SK-N-SH (cell line): ENCODE data around the gene NSG2. TPM values are rescaled to one million over a fixed set of nuclear protein-coding genes. Genes with fewer than 3 reads are reported as not detected.

Experiments
- CHD2 ChIP-seq: fragments of 150-350 bp; IDR thresholded peaks from 2 replicates; pipeline ENCODE4 v1.6.1; 2018; ENCODE audit warnings: low read length; ENCODE audit not compliant: partially characterized antibody
- EZH2phosphoT487 ChIP-seq: fragments of 200-600 bp; sonication (generic); IDR thresholded peaks from 2 replicates; pipeline ENCODE4 v1.6.1; 2017; ENCODE audit warnings: low read depth, mixed run types, mild to moderate bottlenecking, antibody characterized with exemption, moderate library complexity, borderline replicate concordance
- FOXJ3 ChIP-seq: sonication (generic); formaldehyde crosslinking; IDR thresholded peaks from 2 replicates; pipeline ENCODE4 v1.5.1; 2020; ENCODE audit warnings: mild to moderate bottlenecking, missing genetic modification reagents
- FOXM1 ChIP-seq: IDR thresholded peaks from 2 replicates; pipeline ENCODE4 v1.4.0; 2012; ENCODE audit warnings: low read depth, mild to moderate bottlenecking
- GATA2 ChIP-seq: sonication (generic); formaldehyde crosslinking; IDR thresholded peaks from 2 replicates; pipeline ENCODE4 v1.5.0; 2020; ENCODE audit warnings: mild to moderate bottlenecking, missing genetic modification reagents
- MAX ChIP-seq: IDR thresholded peaks from 2 replicates; pipeline ENCODE4 v1.4.0; 2012; ENCODE audit warnings: low read depth
- MEF2A ChIP-seq: IDR thresholded peaks from 2 replicates; pipeline ENCODE4 v1.4.0; 2012; ENCODE audit warnings: low read depth, borderline replicate concordance
- RAD21 ChIP-seq: IDR thresholded peaks from 2 replicates; pipeline ENCODE4 v1.6.1; 2012; ENCODE audit warnings: mild to moderate bottlenecking, low read length
- REST ChIP-seq: IDR thresholded peaks from 2 replicates; pipeline ENCODE4 v1.6.1; 2012; ENCODE audit warnings: mild to moderate bottlenecking, low read depth, low read length, moderate library complexity
- RFX5 ChIP-seq: IDR thresholded peaks from 2 replicates; pipeline ENCODE4 v1.6.1; 2012; ENCODE audit warnings: mild to moderate bottlenecking, improper control_type of control experiment, low read length
- RXRA ChIP-seq: IDR thresholded peaks from 2 replicates; pipeline ENCODE4 v1.4.0; 2012; ENCODE audit warnings: low read depth, mild to moderate bottlenecking, borderline replicate concordance
- SMC3 ChIP-seq: IDR thresholded peaks from 2 replicates; pipeline ENCODE4 v1.6.1; 2012; ENCODE audit warnings: low read depth, low read length, improper control_type of control experiment
- TEAD4 ChIP-seq: IDR thresholded peaks from 2 replicates; pipeline ENCODE4 v1.4.0; 2012; ENCODE audit warnings: mild to moderate bottlenecking, borderline replicate concordance; ENCODE audit not compliant: insufficient read depth
- USF1 ChIP-seq: IDR thresholded peaks from 2 replicates; pipeline ENCODE4 v1.4.0; 2012; ENCODE audit warnings: low read depth, borderline replicate concordance
- YY1 ChIP-seq: IDR thresholded peaks from 2 replicates; pipeline ENCODE4 v1.4.0; 2012; ENCODE audit warnings: low read depth, mild to moderate bottlenecking
- polyA plus RNA-seq, 3 experiments: library from polyadenylated mRNA; depleted of rRNA; stranded (reverse); fragments of >200 nt; gene quantifications; 2 replicates each; pipeline ENCODE4 v1.2.3, GENCODE V29; 2012
- TF ChIP-seq, protein P1 (sequence below): fragments of 150-350 bp; IDR thresholded peaks from 2 replicates; pipeline ENCODE4 v1.6.1; 2017; ENCODE audit warnings: antibody characterized with exemption, low read length, low read depth, borderline replicate concordance
- TF ChIP-seq, protein P2 (sequence below): fragments of 150-350 bp; IDR thresholded peaks from 2 replicates; pipeline ENCODE4 v1.6.1; 2016; ENCODE audit warnings: mild to moderate bottlenecking, low read depth, low read length
- TF ChIP-seq, protein P3 (sequence below): IDR thresholded peaks from 2 replicates; pipeline ENCODE4; 2012

NSG2 gene
- polyA plus RNA-seq, 1 of the 3 experiments (the other 2 are of a cell fraction), result 4.3 TPM

DNA sequence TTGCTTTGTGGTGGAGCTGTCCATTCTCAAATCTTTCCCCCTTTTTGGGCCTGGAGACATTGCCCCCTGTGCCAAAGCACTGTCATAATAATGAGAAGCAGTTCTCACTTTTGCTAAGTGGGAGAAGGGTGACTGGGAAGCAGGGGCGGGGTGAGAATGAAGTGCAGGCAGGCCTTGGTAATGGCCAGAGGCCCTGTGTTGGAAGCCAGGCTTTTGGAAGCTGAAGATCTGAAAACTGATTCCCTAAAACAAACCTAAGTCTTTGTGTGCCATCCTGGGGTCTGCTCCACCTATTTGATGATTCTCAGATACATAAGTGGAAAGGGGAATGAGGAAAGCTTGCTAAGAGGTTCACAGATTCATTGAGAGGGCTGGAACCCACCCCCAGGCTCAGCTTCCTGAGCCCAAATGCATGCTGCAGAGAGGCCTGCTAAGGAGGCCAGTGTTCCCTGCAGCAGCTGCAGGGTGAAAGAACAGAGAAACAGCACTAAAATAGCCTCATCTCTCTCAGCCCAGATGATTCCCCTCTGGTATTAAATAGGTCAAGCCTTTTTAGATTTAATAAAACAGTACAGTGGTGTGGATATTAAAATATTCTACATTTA, 75.0 kb downstream of the NSG2 start (continued):
- no peak for TF ChIP-seq REST
- TF ChIP-seq TEAD4, result no peak
- TF ChIP-seq CHD2, result no peak
- TF ChIP-seq, protein P1, sequence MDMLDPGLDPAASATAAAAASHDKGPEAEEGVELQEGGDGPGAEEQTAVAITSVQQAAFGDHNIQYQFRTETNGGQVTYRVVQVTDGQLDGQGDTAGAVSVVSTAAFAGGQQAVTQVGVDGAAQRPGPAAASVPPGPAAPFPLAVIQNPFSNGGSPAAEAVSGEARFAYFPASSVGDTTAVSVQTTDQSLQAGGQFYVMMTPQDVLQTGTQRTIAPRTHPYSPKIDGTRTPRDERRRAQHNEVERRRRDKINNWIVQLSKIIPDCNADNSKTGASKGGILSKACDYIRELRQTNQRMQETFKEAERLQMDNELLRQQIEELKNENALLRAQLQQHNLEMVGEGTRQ, result no peak
- TF ChIP-seq SMC3, result no peak
- 0 out of 2 replicates have a peak, but pooled peaks have one; percentile 11 for TF ChIP-seq RAD21
- TF ChIP-seq, protein P2, sequence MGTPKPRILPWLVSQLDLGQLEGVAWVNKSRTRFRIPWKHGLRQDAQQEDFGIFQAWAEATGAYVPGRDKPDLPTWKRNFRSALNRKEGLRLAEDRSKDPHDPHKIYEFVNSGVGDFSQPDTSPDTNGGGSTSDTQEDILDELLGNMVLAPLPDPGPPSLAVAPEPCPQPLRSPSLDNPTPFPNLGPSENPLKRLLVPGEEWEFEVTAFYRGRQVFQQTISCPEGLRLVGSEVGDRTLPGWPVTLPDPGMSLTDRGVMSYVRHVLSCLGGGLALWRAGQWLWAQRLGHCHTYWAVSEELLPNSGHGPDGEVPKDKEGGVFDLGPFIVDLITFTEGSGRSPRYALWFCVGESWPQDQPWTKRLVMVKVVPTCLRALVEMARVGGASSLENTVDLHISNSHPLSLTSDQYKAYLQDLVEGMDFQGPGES, result no peak
- TF ChIP-seq, protein P3, sequence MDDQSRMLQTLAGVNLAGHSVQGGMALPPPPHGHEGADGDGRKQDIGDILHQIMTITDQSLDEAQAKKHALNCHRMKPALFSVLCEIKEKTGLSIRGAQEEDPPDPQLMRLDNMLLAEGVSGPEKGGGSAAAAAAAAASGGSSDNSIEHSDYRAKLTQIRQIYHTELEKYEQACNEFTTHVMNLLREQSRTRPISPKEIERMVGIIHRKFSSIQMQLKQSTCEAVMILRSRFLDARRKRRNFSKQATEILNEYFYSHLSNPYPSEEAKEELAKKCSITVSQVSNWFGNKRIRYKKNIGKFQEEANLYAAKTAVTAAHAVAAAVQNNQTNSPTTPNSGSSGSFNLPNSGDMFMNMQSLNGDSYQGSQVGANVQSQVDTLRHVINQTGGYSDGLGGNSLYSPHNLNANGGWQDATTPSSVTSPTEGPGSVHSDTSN, result no peak
- TF ChIP-seq RXRA, result no peak
- TF ChIP-seq USF1, result no peak
- no peak for TF ChIP-seq YY1
- TF ChIP-seq MAX, result no peak
- 0 out of 2 replicates have a peak, but pooled peaks have one; percentile 27 for TF ChIP-seq RFX5
- no peak for TF ChIP-seq FOXJ3 (CRISPR knock-in tag)
- no peak for TF ChIP-seq FOXM1
- TF ChIP-seq GATA2, result peak; percentile 53
- no peak for TF ChIP-seq EZH2phosphoT487
- no peak for TF ChIP-seq MEF2A
- TF ChIP-seq, all 33 proteins: peak for 4
